Liver (tissue), 3 donors: ENCODE measurements around the gene FUOM.

Experiments
- ATF3 ChIP-seq: IDR thresholded peaks from 2 replicates; pipeline ENCODE4 v1.6.1; 2016; ENCODE audit warnings: antibody characterized with exemption
- CTCF ChIP-seq: fragments of 150-350 bp; IDR thresholded peaks from 2 replicates; pipeline ENCODE4 v1.5.1; 2017; ENCODE audit warnings: improper control_type of control experiment, low read depth, low read length; ENCODE audit not compliant: missing input control
- EGR1 ChIP-seq, 2 donors: IDR thresholded peaks; 2 replicates each; pipeline ENCODE4 v1.6.1; 2016 to 2018; ENCODE audit warnings: antibody characterized with exemption in 2 of 2, low read depth in 2 of 2
- FOXA1 ChIP-seq: IDR thresholded peaks from 2 replicates; pipeline ENCODE4 v1.6.1; 2016; ENCODE audit warnings: antibody characterized with exemption
- FOXA2 ChIP-seq: IDR thresholded peaks from 2 replicates; pipeline ENCODE4 v1.6.1; 2016; ENCODE audit warnings: antibody characterized with exemption
- GABPA ChIP-seq, 2 donors: IDR thresholded peaks in 1 of 2; conservative IDR thresholded peaks in 1 of 2; 2 replicates each; pipeline ENCODE4 v1.6.1; 2016; ENCODE audit warnings: antibody characterized with exemption in 2 of 2, mild to moderate bottlenecking in 1 of 2, moderate library complexity in 1 of 2
- JUND ChIP-seq, 2 donors: IDR thresholded peaks; 2 replicates each; pipeline ENCODE4 v1.6.1; 2016; ENCODE audit warnings: antibody characterized with exemption in 2 of 2
- MAX ChIP-seq: IDR thresholded peaks from 2 replicates; pipeline ENCODE4 v1.6.1; 2016; ENCODE audit warnings: antibody characterized with exemption
- NR2F2 ChIP-seq: IDR thresholded peaks from 2 replicates; pipeline ENCODE4 v1.6.1; 2016; ENCODE audit warnings: antibody characterized with exemption
- RAD21 ChIP-seq, 2 donors: IDR thresholded peaks; 2 replicates each; pipeline ENCODE4 v1.6.1; 2016; ENCODE audit warnings: antibody characterized with exemption in 2 of 2, mild to moderate bottlenecking in 2 of 2
- REST ChIP-seq: IDR thresholded peaks from 2 replicates; pipeline ENCODE4 v1.6.1; 2016; ENCODE audit warnings: antibody characterized with exemption, mild to moderate bottlenecking
- RXRA ChIP-seq, 2 donors: IDR thresholded peaks; 2 replicates each; pipeline ENCODE4 v1.6.1; 2017 to 2018; ENCODE audit warnings: antibody characterized with exemption in 2 of 2, mild to moderate bottlenecking in 1 of 2
- SP1 ChIP-seq: IDR thresholded peaks from 2 replicates; pipeline ENCODE4 v1.6.1; 2018; ENCODE audit warnings: antibody characterized with exemption, mild to moderate bottlenecking
- YY1 ChIP-seq: IDR thresholded peaks from 2 replicates; pipeline ENCODE4 v1.6.1; 2016; ENCODE audit warnings: antibody characterized with exemption, mild to moderate bottlenecking
- donor health status: healthy.
- donor health status: healthy.

GRCh38 chr10:133314911-133315310 is 42.9 kb downstream of the FUOM start:
- TF ChIP-seq FOXA2: no peak
- no peak for TF ChIP-seq ATF3
- TF ChIP-seq CTCF: no peak
- TF ChIP-seq JUND (IDR thresholded peaks at IDR 0.05): no peak
- no peak for TF ChIP-seq REST
- no peak for TF ChIP-seq YY1
- no peak for TF ChIP-seq SP1
- no peak for TF ChIP-seq RAD21 (IDR thresholded peaks at IDR 0.05)
- no peak for TF ChIP-seq EGR1 (IDR thresholded peaks at IDR 0.05; ENCODE audit: low read depth in 2 of 2)
- no peak for TF ChIP-seq MAX
- no peak for TF ChIP-seq GABPA (IDR thresholded peaks at IDR 0.05 in 1 of 2, conservative IDR thresholded peaks at IDR 0.05 in 1 of 2)
- no peak for TF ChIP-seq RXRA (IDR thresholded peaks at IDR 0.05)
- TF ChIP-seq FOXA1: no peak
- no peak for TF ChIP-seq NR2F2
